IPS DF 4.7 (cell line): ENCODE results near the gene KIDINS220.
A peak's percentile ranks its signal among the peaks of the same experiment; 100 is the strongest.

Source experiments
- DNase-seq: peaks from one replicate; pipeline ENCODE4 v3.0.0-alpha.2; 2013; ENCODE audit warnings: low spot score; ENCODE audit errors: extremely low read depth

KIDINS220 gene

DNA sequence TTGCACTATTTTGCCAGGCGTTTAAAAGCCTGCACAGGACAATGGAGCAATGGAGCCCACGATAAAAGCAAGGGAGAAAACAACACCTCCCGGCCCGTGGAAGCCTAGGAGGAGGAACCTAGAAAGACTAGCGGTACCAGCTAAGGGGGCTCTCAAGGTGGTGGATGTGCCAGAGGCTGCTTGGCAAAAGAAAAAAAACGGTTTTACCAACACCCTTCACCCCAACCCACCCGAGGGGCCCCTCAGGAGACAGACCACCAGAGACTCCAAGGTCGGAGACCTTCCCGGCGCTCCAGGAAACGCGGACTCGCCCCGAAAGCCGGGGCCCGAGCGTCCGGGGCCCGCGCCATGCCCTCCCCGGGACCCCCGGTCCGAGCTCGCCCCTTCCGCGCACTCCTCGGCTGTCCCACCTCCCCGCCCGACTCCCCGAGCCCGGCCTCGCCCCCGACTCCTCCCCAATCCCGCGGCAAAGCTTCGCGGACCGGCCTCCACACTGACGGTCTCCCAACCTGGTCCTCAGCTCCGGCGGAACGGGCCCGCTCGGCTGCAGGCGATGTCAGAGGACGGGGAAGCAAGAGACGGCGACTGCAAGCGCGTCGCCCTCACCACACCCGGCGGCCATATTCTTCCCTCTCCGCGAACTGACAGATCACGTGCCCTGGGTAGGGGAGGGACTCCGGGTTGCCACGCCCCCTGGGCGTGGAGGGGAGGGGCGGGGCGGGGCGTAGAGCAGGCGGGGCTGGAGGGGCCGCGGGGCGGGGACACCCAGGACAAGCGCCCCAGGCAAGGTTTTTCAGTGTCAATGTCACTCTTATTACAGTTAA lies at the start of gene KIDINS220:
TSS of gene KIDINS220 (minus strand) at position 643 of the 824 bp plus-strand sequence. CDS start 10,520 bp downstream, outside the sequence.
- peak; percentile 14 for DNase-seq

DNA sequence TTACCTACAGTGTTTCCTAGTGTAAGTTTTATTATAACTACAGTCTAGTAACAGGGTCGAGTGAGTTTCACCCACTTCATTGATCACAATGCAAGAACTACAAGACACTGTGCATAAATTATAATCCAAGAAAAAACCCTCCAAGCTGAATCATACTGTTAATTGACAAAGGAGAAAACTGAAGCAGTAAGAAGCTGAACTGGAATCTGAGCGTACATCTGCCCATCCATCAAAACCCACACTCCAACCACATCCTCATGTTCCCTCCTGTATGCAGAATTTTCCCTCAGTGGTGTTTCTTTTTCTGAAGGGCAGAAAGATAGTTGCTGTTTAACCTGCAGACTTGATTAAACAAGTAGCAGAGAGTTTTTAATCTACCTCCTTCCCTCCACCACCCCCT lies 49.5 kb upstream of the KIDINS220 start:
- no peak for DNase-seq

DNA sequence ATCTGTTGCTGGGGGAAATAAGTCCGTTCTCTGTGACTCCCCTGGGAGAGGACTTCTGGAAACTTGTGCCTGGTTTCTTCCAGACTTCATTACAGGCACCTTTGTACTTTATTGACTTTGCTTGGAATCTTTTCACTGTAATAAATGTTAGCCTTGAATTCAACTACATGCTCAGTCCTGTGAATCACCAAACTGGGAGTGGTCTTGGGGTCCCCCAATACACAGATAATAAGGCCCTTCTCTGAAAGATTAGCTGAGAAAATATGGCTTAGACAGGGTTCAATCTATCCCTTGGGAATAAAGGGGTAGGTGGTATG lies 48.7 kb upstream of the KIDINS220 start:
- DNase-seq: no peak

DNA sequence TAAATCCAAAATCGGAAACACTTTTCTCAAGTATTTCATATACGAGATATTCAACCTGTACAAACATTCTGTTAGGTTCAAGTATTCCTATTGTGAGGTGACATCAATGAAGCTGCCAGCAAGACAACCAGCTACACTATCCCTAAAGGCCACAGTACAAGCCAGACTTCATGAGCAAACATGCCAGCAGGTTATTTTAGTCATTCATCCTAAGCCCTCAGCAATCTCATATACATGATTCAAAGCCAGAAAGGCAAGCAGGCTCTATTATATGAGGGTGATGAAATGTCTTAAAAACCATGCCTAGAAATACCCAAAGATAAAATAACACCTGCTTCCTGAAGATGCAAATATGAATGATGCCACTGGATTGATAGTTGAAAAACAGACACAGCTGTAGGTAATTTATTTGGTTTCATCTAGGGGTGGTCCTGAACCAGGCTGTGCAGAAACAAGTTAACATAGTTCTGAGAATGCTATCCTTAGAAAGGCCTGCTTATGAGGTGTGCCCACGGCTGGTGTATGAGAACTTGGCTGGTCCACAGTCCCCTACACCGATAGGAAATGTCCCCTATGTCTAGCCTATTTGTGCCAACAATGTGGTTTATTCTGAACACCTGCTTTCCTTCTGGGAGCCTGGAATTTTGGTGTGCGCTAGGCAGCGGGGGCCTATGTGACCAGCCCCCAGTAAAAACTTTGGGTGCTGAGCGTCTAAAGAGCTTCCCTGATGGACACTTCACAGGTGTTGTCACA lies 48.2 kb upstream of the KIDINS220 start:
- no peak for DNase-seq

DNA sequence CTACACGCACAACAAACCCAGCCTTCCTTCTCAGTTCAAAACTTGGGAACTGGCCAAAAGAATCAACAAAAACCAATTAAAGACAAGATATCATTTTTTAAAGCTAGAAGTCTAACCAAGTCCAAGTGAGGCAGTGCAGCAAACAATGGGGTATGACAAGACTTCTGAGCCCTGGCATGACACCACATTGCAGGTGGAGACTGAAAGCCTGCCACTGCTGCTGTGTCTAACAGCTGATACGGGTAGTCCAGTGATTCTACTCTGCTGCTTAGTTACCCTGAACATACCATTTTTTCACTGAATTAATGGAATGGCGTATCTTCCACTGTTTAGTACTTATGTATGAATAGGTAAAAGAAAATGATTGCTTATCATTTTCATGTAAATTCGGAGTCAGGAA lies 47.4 kb upstream of the KIDINS220 start:
- no peak for DNase-seq

DNA sequence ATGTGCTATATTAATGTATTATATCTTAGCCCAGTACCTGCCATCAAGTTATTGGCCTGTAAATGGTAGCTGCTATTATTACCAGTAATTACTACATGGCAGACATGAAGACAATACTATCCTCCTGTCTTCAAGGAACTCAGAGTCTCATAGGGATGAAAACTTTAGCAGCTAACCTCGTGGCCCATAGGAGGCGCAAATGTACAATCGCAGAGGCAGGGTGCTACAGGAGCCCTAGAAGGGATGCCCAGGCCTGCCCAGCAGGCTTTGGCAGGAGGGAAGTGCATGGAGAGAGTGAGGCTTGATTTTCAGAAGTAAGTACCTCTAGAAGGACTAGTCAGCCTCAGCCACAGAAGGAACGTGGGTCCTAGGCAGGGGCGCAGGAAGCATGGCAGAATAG lies 44.7 kb upstream of the KIDINS220 start:
- no peak for DNase-seq

DNA sequence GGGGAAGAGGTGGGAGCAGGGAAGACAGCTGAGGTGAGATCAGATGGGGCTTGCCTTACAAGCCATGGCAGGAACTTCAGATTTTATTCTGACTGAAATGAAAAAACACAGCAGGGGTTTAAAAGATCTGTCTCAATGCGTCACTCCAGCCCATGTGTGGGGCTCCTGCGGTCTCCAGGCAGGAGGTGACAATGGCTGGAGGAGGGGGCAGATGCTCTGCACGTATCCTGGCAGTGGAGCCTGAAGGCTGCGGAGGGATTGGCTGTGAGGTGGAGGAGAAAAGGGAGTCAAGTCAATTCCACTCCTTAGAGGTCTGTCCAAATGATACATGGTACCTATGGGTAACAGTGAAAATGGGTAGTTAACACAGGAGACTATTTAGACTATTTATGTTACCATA lies 40.5 kb upstream of the KIDINS220 start:
- DNase-seq: no peak

DNA sequence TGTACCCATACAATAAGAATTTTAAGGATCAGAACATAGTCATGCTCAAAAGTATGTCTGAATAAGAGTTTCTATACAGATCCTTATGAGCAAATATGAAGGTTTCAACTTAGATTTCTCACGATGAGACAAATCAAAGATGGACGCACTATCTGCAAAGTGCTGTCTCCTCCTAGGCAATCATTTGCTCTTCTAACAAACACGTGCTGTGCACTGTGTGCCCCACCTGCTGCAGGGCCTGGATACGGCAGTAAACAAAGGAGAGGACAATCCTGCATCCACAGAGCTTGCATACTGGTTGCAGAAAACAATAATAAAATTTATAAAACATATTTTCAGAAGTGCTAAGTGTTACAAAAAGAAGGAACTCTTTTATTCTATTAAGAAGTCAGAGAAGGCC lies 39.9 kb upstream of the KIDINS220 start:
- no peak for DNase-seq

DNA sequence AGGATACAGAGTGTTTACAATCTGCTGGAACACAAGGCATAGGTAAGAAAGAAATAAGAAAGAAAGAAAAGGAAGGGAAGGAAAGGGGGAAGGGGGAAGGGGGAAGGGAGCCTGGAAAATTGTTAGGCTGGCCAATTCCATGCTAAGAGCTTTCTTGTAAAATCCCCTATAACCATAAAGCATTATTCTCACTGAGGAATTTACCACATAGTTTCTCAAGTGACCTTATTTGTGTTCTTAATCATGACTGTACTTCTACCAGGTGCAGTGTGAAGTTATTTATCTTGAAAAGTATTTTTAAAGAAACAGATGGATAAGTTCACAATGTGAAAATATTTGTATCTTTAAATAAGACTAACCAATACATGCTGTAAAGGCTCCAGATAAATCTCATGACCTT lies 39.2 kb upstream of the KIDINS220 start:
- no peak for DNase-seq

DNA sequence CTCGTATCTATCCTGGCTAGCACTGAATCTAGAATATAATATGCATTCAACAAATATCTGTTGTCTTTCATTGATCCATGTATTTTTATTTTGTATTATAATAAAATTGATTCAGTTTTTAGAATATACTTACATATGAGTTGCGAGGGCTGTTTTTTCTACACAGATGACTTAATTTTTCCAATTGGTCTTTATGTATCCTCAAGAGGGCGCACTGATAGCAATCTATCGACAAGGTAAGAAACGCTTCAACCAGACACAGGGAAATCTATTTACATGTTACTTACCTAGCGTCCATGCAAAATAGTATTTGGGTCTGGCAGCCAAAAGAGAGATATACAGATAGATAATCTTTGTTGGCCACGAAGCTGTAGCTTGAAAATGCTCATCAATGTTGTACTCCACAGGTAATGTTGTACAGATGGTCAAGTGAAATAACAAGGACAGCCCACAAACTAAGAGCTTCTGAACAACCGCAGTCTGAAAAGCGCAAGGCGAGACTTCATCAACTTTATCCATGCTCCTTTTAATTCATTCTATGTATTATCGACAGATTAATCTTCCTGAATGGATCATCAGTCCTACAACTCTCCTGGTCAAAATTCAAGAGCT lies 35.5 kb upstream of the KIDINS220 start:
- DNase-seq: no peak

DNA sequence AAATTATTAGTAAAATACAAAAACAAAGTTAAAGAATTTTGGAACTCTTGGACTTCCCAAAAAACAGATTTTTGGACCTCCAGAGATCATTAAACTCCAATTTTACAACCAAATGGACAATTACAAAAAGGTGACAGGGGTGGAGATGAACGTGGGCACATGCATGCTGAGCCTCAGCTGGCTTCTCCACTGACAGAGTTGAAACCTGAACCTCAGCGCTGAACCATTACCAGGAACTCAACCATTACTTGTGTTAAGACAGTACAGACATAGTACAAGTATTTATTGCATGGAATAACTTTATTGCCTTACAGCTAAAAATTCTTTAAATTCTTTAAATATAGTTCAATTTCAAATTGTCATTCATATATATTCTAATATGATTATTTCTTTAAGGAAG lies 33.0 kb upstream of the KIDINS220 start:
- DNase-seq: no peak

DNA sequence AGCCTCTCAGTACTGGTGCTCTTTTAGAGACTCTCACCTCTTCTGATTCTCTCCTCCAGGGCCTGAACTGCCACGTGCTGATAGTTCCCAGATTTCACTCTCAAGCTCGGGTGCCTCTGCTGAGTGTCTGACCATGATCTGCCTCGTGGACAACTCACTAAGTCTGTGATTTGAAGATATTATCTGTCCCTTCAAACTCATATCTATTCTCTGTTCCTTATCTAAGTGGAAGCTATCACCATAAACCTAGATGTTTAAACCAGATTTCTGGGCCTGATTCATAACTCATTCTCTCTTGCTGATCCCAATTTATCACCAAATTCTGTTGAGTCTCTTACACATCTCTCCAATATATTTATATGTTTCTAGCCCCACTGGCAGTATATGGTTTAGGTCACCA lies 29.9 kb upstream of the KIDINS220 start:
- DNase-seq: no peak

DNA sequence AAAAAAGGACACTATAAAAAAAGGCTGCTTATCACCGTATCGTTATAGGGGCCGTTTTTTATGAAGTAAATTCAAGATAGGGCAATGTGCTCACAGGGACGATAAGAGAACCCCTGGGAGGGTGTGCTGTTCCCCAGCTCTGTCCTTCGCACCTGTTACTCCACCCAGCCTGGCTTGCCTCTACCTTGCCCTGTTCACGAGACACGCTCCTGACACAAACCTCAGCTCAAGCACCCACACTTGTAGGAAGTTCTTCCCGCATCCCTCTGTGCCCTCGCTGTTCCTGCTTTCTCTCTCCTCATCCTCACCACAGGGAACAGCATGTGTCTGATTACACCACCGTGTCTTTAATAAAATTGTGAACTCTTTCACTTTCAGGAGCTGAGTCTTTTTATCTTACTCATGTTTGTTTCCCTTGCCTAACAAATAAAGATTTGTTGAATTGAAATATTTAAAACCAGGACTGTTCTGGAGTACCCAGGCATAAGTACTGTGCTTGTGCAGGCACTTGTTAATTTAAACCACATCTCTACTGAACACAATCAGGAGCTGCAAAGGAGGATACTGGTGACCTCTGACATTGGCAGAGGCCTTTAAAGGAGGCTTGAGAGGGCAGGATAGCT lies 26.0 kb upstream of the KIDINS220 start:
- DNase-seq: no peak

DNA sequence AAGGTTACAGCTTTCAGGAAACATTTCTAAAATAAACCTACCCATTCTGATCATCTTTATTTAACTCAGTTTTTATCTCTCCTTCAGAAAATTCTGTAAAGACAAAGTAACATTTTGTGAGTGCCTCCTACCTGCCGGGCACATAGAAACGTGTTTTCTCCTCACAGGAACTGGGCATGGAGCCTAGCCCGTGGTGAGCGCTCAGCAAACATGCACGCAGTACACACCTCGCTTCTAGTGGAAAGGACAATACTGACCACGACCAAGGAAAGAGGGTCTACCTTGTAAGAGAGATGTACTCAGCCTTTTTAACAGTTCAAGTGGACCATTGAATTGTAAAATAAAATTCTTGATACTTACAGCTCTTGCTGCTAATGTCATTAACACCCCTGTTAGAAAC lies 24.8 kb upstream of the KIDINS220 start:
- DNase-seq: no peak

DNA sequence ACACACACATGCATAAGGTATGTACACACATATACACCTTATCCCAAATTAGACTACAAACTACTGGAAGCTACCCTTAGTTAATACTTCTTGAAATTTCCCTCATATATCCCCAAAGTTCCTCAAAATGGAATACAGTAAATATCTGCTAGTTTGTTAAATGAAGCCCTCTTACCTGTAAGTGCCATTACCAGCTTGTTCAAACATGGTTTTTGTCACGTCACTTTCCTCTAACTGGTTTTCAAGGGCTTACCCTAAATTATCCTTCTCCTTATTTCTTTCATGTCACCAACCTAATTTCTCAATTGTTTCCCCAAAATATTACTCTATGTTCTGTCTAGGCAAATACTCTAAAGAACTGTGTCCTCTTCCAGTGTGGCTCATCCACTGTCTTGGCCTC lies 24.4 kb upstream of the KIDINS220 start:
- DNase-seq: no peak

DNA sequence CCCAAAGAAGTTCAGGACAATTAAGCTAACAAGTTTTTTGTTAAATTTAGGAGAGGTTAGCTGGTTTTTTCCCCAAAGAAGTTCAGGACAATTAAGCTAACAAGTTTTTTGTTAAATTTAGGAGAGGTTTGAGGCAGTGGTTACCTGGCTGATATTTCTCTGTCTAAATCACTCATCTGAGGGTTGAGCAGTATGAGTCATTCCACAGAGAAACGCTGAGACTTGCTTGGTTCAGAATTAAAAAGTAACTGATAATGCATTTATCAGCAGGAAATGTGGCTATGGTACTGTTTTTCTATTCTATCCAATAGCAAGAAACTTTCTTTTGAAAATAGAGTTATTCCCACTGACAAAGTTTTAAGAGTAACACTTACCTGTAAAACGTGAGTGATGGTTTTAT lies 22.8 kb upstream of the KIDINS220 start:
- no peak for DNase-seq

DNA sequence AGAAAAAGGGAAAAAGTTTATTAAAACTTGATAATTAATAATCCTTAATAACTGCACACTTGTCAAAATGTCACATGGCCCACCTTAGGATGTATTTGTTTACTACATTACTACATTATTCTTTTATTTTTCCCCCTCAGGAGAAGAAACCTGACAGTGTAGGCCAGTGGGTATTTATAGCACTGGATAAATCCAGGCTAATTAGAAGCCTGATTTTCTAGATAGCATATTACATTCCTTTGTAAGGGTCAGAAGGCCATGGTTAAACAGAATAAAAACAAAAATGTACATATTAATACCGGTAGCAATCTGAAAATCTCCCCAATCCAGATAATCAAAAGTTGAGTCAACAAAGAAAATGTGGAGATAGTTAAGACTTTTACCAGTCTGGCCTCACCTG lies 21.5 kb upstream of the KIDINS220 start:
- no peak for DNase-seq

DNA sequence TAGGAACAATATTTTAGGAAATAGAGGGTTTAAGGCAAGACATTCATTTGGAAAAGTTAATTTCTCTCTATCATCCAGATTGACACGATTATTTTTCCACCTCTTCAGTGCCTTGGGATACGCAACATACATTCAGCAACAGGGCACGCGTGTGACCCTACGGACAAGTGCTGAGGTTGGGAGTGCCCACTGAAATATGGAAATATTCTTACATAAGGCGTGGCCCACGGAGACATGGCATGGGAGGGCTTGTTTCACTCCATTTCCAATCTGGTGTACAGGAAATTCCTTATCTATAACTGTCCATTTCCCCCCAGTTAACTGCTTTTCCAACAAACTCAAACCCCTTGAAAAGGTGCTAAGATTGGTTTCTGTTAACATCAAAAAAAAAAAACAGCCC lies 20.9 kb upstream of the KIDINS220 start:
- no peak for DNase-seq

DNA sequence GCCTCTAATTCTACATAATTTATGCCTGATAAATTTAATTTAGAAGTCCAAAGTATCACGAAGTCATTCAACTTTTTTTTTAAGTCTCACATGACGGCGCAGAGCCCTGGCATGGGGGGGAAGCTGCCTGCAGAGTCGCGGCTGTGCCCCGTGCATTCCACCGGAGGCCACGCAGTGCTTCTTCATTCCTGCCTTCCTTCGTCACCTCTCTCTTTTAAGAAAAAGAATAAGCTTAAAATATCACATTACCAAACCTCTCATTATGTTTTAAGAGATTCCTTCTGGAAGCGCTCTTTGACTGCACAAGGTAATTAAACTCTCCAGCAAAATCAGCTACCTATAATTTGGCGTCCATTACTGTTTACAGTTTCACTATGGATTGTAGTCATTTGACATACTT lies 20.3 kb upstream of the KIDINS220 start:
- DNase-seq: no peak

DNA sequence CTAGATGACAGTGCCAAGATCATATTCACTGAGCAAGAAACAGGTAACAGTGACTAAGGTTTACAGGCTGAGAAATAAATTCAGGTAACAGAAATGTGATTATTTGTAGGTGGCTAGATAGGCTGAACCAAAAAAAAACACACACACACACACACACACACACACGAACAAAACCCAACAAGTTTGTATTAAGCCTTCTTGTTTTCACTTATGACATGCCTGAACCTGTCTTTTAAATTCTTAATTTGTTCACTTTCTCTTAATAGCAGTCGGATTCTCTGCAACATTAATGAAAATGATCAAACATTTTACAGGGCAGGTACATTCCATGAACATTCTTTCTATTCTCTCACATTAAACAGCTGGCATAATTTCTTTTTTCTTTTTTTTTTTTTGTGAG lies 18.8 kb upstream of the KIDINS220 start:
- DNase-seq: no peak

DNA sequence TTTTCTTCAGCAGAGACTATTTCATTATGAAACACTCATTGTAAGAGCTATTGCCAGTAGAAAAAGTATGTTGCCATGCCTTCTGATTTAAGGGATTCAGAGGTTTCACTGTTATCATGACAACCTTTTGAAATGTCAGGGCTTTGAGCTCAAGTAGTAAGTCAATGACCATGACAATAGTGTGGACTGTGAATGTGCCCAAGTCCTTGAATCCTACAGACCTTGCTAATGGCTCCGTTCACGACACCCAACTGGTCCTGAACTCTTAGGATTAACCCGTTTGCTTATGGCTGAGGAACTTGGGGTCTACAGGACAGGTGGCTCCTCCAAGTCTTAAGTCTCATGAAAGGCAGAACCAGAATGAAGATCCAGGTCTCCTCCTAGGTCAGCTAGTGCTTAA lies 17.6 kb upstream of the KIDINS220 start:
- no peak for DNase-seq

DNA sequence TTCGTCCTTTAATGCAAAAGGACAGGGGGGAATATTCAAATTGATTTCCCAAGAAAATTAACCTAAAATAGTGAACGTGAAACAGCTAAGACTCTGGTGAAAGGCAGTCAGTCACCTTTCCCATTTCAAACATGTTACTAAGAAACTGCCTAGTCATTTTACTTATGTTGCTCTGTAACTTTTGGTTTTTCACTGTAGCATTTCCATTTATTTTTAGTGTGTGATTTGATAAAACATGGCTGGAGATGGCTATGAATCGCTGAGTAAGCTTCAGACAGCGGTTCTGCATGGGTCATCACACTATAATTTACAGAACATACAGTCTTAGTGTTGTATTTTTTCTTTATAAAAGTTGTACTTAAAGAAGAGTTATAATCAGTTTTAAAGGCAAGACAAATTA lies 16.0 kb upstream of the KIDINS220 start:
- no peak for DNase-seq
